ENCODE results near the gene ENOX1.

ENOX1 gene

GRCh38 chr13:43543331-43543730, 243.4 kb downstream of the ENOX1 start:
- no peak for DNase-seq (ENCODE audit: low read depth)
- TF ChIP-seq CTCF (IDR thresholded peaks at IDR 0.05; ENCODE audit: insufficient read depth, low read depth, low read length, missing control alignments): no peak
- no peak overlapping the region for H3K4me3 ChIP-seq (ENCODE audit: low read depth, low read length)

GRCh38 chr13:43537124-43537523, 249.6 kb downstream of the ENOX1 start:
- no peak for DNase-seq (ENCODE audit: low read depth)
- no peak overlapping the region for H3K4me3 ChIP-seq (ENCODE audit: low read depth, low read length)
- no peak for TF ChIP-seq CTCF (IDR thresholded peaks at IDR 0.05; ENCODE audit: insufficient read depth, low read depth, low read length, missing control alignments)

- no peak for TF ChIP-seq CTCF (IDR thresholded peaks at IDR 0.05; ENCODE audit: insufficient read depth, low read depth, low read length, missing control alignments)
- H3K4me3 ChIP-seq (ENCODE audit: low read depth, low read length): no peak overlapping the region
- no peak for DNase-seq (ENCODE audit: low read depth)
Observed at GRCh38 chr13:43529796-43530195, 257.0 kb downstream of the ENOX1 start.

- no peak overlapping the region for H3K4me3 ChIP-seq (ENCODE audit: low read depth, low read length)
- DNase-seq (ENCODE audit: low read depth): no peak
- no peak for TF ChIP-seq CTCF (IDR thresholded peaks at IDR 0.05; ENCODE audit: insufficient read depth, low read depth, low read length, missing control alignments)
Observed at GRCh38 chr13:43528992-43529391, 257.8 kb downstream of the ENOX1 start.

- no peak for TF ChIP-seq CTCF (IDR thresholded peaks at IDR 0.05; ENCODE audit: insufficient read depth, low read depth, low read length, missing control alignments)
- no peak overlapping the region for H3K4me3 ChIP-seq (ENCODE audit: low read depth, low read length)
- DNase-seq (ENCODE audit: low read depth): no peak
Observed at GRCh38 chr13:43522788-43523187, 264.0 kb downstream of the ENOX1 start.

- H3K4me3 ChIP-seq (ENCODE audit: low read depth, low read length): no peak overlapping the region
- no peak for TF ChIP-seq CTCF (IDR thresholded peaks at IDR 0.05; ENCODE audit: insufficient read depth, low read depth, low read length, missing control alignments)
- DNase-seq (ENCODE audit: low read depth): no peak
Observed at GRCh38 chr13:43520351-43520750, 266.4 kb downstream of the ENOX1 start.

GRCh38 chr13:43518833-43519232, 267.9 kb downstream of the ENOX1 start:
- no peak overlapping the region for H3K4me3 ChIP-seq (ENCODE audit: low read depth, low read length)
- DNase-seq (ENCODE audit: low read depth): no peak
- TF ChIP-seq CTCF (IDR thresholded peaks at IDR 0.05; ENCODE audit: insufficient read depth, low read depth, low read length, missing control alignments): no peak
